Effector memory CD4-positive, alpha-beta T cell (primary cell): Measurements from ENCODE around the gene BATF.

Source experiments
- DNase-seq, 3 donors: peaks; one replicate each; pipeline ENCODE4 v3.0.0-alpha.2; 2020
- H3K27ac ChIP-seq: 2 replicates; pipeline ENCODE4 v1.7.0; 2013; ENCODE audit warnings: mild to moderate bottlenecking, low read length, moderate library complexity; ENCODE audit not compliant: insufficient read depth, poor library complexity, severe bottlenecking
- H3K27me3 ChIP-seq: replicated peaks from 2 replicates; pipeline ENCODE4 v1.7.0; 2013; ENCODE audit warnings: mild to moderate bottlenecking, low read length; ENCODE audit not compliant: insufficient read depth, control insufficient read depth, poor library complexity, severe bottlenecking
- H3K36me3 ChIP-seq: 2 replicates; pipeline ENCODE4 v1.7.0; 2013; ENCODE audit warnings: mild to moderate bottlenecking, low read length, moderate library complexity; ENCODE audit not compliant: control insufficient read depth, insufficient read depth
- H3K4me1 ChIP-seq: 2 replicates; pipeline ENCODE4 v1.7.0; 2013; ENCODE audit warnings: low read length, mild to moderate bottlenecking; ENCODE audit not compliant: control insufficient read depth, insufficient read depth, poor library complexity, severe bottlenecking
- H3K4me3 ChIP-seq: 2 replicates; pipeline ENCODE4 v1.7.0; 2013; ENCODE audit warnings: low read length, low read depth, mild to moderate bottlenecking; ENCODE audit not compliant: insufficient read depth, poor library complexity, severe bottlenecking
- H3K9me3 ChIP-seq: 2 replicates; pipeline ENCODE4 v1.7.0; 2013; ENCODE audit warnings: mild to moderate bottlenecking, low read length, moderate library complexity; ENCODE audit not compliant: control insufficient read depth

Gene BATF

GRCh38 chr14:75518625-75519024 is 3.6 kb upstream of the BATF start:
- Histone ChIP-seq H3K27me3 (no peaks in the 10 kb centered on the region), H3K4me3 (no peak overlapping the region), H3K36me3 (no peaks in the 10 kb centered on the region), H3K27ac (no peak overlapping the region), H3K9me3 (no peaks in the 10 kb centered on the region), H3K4me1 (peaks cover 39% of the 10 kb centered on the region)
- no peak for DNase-seq

- Histone ChIP-seq H3K4me3 (no peak overlapping the region), H3K27ac (no peak overlapping the region), H3K27me3 (no peaks in the 10 kb centered on the region), H3K36me3 (no peaks in the 10 kb centered on the region), H3K9me3 (no peaks in the 10 kb centered on the region), H3K4me1 (peaks cover 45% of the 10 kb centered on the region)
- DNase-seq: no peak
These were observed 2.9 kb upstream of the BATF start for GRCh38 chr14:75519394-75519793.

GRCh38 chr14:75519826-75520728 is 2.2 kb upstream of the BATF start:
- H3K27me3 ChIP-seq: no peaks in the 10 kb centered on the region
- no peaks in the 10 kb centered on the region for H3K9me3 ChIP-seq
- H3K4me3 ChIP-seq: no peak overlapping the region
- H3K4me1 ChIP-seq: peaks cover 40% of the 10 kb centered on the region
- no peaks in the 10 kb centered on the region for H3K36me3 ChIP-seq
- peak overlapping the region; percentile 80 for H3K27ac ChIP-seq
- no peak for DNase-seq

- Histone ChIP-seq H3K4me1 (peaks cover 36% of the 10 kb centered on the region), H3K9me3 (no peaks in the 10 kb centered on the region), H3K27me3 (no peaks in the 10 kb centered on the region), H3K4me3 (no peak overlapping the region), H3K27ac (peak overlapping the region; percentile 80), H3K36me3 (no peaks in the 10 kb centered on the region)
- no peak for DNase-seq
These were observed 1.4 kb upstream of the BATF start for GRCh38 chr14:75520852-75521251.

GRCh38 chr14:75521415-75522199 is 662 bp upstream of the BATF start:
- Histone ChIP-seq H3K4me3 (peak overlapping the region; percentile 71), H3K4me1 (peaks cover 40% of the 10 kb centered on the region), H3K36me3 (no peaks in the 10 kb centered on the region), H3K27ac (peak overlapping the region; percentile 80), H3K9me3 (no peaks in the 10 kb centered on the region), H3K27me3 (no peaks in the 10 kb centered on the region)
- no peak for DNase-seq

- Histone ChIP-seq H3K4me1 (peaks cover 43% of the 10 kb centered on the region), H3K9me3 (no peaks in the 10 kb centered on the region), H3K27me3 (no peaks in the 10 kb centered on the region), H3K4me3 (peak overlapping the region; percentile 71), H3K36me3 (no peaks in the 10 kb centered on the region), H3K27ac (peak overlapping the region; percentile 80)
- no peak for DNase-seq
These were observed 682 bp downstream of the BATF start for GRCh38 chr14:75522983-75523318.

GRCh38 chr14:75523771-75524171 is 1.5 kb downstream of the BATF start:
- no peak for DNase-seq
- Histone ChIP-seq H3K27me3 (no peaks in the 10 kb centered on the region), H3K9me3 (no peaks in the 10 kb centered on the region), H3K36me3 (peaks cover 5% of the 10 kb centered on the region), H3K4me1 (peaks cover 49% of the 10 kb centered on the region), H3K4me3 (peak overlapping the region; percentile 71), H3K27ac (peak overlapping the region; percentile 80)

- Histone ChIP-seq H3K4me3 (no peak overlapping the region), H3K36me3 (peaks cover 5% of the 10 kb centered on the region), H3K4me1 (peaks cover 46% of the 10 kb centered on the region), H3K27me3 (no peaks in the 10 kb centered on the region), H3K27ac (no peak overlapping the region), H3K9me3 (no peaks in the 10 kb centered on the region)
- DNase-seq: no peak
These were observed 3.7 kb downstream of the BATF start for GRCh38 chr14:75525969-75526368.

GRCh38 chr14:75527449-75528163 is 5.3 kb downstream of the BATF start:
- peaks cover 34% of the 10 kb centered on the region for H3K4me1 ChIP-seq
- H3K36me3 ChIP-seq: peaks cover 5% of the 10 kb centered on the region

More at GRCh38 chr14:75527449-75528163, 5.3 kb downstream of the BATF start:
- H3K4me3 ChIP-seq: no peak overlapping the region
- no peaks in the 10 kb centered on the region for H3K9me3 ChIP-seq
- DNase-seq: no peak
- H3K27me3 ChIP-seq: no peaks in the 10 kb centered on the region
- peak overlapping the region; percentile 50 for H3K27ac ChIP-seq
